Endodermal cell (in vitro differentiated cells): Measurements from ENCODE around the gene ACTR6. TPM values are rescaled to one million over a fixed set of nuclear protein-coding genes. Genes with fewer than 3 reads are reported as not detected.
"Not testable (repeated sequence)": the region's sequence is repeated elsewhere in the genome, so short reads cannot be mapped to it uniquely, and the experiment has no call there.

Experiments used
- DNase-seq: peaks from one replicate; pipeline ENCODE4 v3.0.0-alpha.2; 2017
- H3K27ac ChIP-seq: 2 replicates; pipeline ENCODE4 v1.5.1; 2013; ENCODE audit warnings: mild to moderate bottlenecking, low read depth, low read length, moderate library complexity
- H3K27me3 ChIP-seq: 2 replicates; pipeline ENCODE4 v1.6.1; 2013; ENCODE audit warnings: mild to moderate bottlenecking, low read length, moderate library complexity; ENCODE audit not compliant: insufficient read depth, control insufficient read depth, poor library complexity, severe bottlenecking
- H3K36me3 ChIP-seq: 2 replicates; pipeline ENCODE4 v1.7.0; 2013; ENCODE audit warnings: mild to moderate bottlenecking, low read length, moderate library complexity; ENCODE audit not compliant: control insufficient read depth, insufficient read depth
- H3K4me1 ChIP-seq: one replicate; pipeline ENCODE4 v1.7.0; 2013; ENCODE audit warnings: low read length; ENCODE audit not compliant: control insufficient read depth, insufficient read depth
- H3K4me3 ChIP-seq: 2 replicates; pipeline ENCODE4 v1.5.1; 2013; ENCODE audit warnings: mild to moderate bottlenecking, low read length, moderate library complexity
- H3K9ac ChIP-seq: 2 replicates; pipeline ENCODE4 v1.6.1; 2013; ENCODE audit warnings: mild to moderate bottlenecking, low read length, moderate library complexity; ENCODE audit not compliant: poor library complexity, severe bottlenecking; ENCODE audit errors: extremely low read depth
- H3K9me3 ChIP-seq: 2 replicates; pipeline ENCODE4 v1.6.1; 2013; ENCODE audit warnings: mild to moderate bottlenecking, low read length, moderate library complexity; ENCODE audit not compliant: control insufficient read depth
- H3K27ac Mint-ChIP-seq: 2 replicates; pipeline ENCODE4 v1.8.0; 2020; ENCODE audit warnings: mixed read lengths
- H3K27me3 Mint-ChIP-seq: 2 replicates; pipeline ENCODE4 v1.8.0; 2021; ENCODE audit warnings: mild to moderate bottlenecking, mixed read lengths; ENCODE audit not compliant: insufficient read depth
- H3K36me3 Mint-ChIP-seq: 2 replicates; pipeline ENCODE4 v1.8.0; 2020; ENCODE audit warnings: low read depth, mixed read lengths
- H3K4me1 Mint-ChIP-seq: 2 replicates; pipeline ENCODE4 v1.8.0; 2020; ENCODE audit warnings: mixed read lengths
- H3K4me3 Mint-ChIP-seq: 2 replicates; pipeline ENCODE4 v1.8.0; 2020; ENCODE audit warnings: mild to moderate bottlenecking, moderate library complexity, mixed read lengths
- H3K9me3 Mint-ChIP-seq: 2 replicates; pipeline ENCODE4 v1.8.0; 2020; ENCODE audit warnings: mild to moderate bottlenecking, mixed read lengths
- WGBS, 2 experiments: methylation state at CpG; one replicate each; pipeline versions ENCODE4 v1.1.5 to v1.1.7; 2013; ENCODE audit warnings: missing lambda C conversion rate in 2 of 2, mixed read lengths in 1 of 2; ENCODE audit not compliant: insufficient coverage in 1 of 2, insufficient read length in 1 of 2; 5-methylcytosine and 5-hydroxymethylcytosine counted together
- total RNA-seq, 2 donors: library from RNA; stranded (reverse); fragmentation: NEBNext Ultra II Directional in 1 of 2; extraction: Animal tissue kit (Norgen Biotek cat#: 25700) in 1 of 2; gene quantifications; 2 replicates in 1 of 2; 3 replicates in 1 of 2; pipeline ENCODE4 v1.2.1, GENCODE V29; 2021
- TF ChIP-seq, protein P1 (sequence below): fragments of 200-600 bp; sonication (generic); conservative IDR thresholded peaks from 2 replicates; pipeline ENCODE4 v1.5.0; 2021; ENCODE audit warnings: antibody characterized with exemption, mild to moderate bottlenecking

ACTR6 gene
- total RNA-seq, 2 donors from 2014 or later = 39.4 to 47.8 TPM

DNA sequence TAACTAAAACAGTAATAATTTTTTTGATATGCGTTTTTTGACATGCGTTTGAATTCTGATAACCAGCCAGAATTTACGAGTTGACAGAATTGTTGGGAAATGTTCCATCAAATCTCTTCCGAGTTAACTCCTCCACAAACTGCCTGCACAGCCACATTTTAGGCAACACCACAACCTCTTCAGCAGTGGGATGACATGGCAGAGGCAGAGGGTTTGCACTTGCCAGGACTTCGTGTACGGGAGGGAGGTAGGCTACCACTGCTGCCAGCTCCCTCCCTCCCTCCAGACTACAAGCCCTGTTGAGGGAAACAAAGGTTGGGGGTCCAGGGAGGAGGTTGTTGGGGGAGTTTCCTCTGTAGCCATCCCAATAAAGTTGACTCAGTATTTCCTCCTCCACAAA, 14.5 kb upstream of the ACTR6 start:
- TF ChIP-seq, protein P1, sequence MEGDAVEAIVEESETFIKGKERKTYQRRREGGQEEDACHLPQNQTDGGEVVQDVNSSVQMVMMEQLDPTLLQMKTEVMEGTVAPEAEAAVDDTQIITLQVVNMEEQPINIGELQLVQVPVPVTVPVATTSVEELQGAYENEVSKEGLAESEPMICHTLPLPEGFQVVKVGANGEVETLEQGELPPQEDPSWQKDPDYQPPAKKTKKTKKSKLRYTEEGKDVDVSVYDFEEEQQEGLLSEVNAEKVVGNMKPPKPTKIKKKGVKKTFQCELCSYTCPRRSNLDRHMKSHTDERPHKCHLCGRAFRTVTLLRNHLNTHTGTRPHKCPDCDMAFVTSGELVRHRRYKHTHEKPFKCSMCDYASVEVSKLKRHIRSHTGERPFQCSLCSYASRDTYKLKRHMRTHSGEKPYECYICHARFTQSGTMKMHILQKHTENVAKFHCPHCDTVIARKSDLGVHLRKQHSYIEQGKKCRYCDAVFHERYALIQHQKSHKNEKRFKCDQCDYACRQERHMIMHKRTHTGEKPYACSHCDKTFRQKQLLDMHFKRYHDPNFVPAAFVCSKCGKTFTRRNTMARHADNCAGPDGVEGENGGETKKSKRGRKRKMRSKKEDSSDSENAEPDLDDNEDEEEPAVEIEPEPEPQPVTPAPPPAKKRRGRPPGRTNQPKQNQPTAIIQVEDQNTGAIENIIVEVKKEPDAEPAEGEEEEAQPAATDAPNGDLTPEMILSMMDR = no peak
- Histone ChIP-seq H3K9me3 (no peaks in the 10 kb centered on the region), H3K9ac (no peak overlapping the region), H3K36me3 (no peaks in the 10 kb centered on the region), H3K4me1 (peaks cover 7% of the 10 kb centered on the region), H3K27me3 (no peaks in the 10 kb centered on the region), H3K27ac (no peak overlapping the region), H3K4me3 (no peak overlapping the region)
- peaks cover 9% of the 10 kb centered on the region for H3K36me3 Mint-ChIP-seq
- no peak for DNase-seq
- H3K9me3 Mint-ChIP-seq = no peaks in the 10 kb centered on the region
- peaks cover 6% of the 10 kb centered on the region for H3K4me1 Mint-ChIP-seq
- WGBS, 2 experiments = 93 to 98% methylated on average over 3 to 4 of the region's 6 CpGs
- no peak overlapping the region for H3K4me3 Mint-ChIP-seq
- no peaks in the 10 kb centered on the region for H3K27me3 Mint-ChIP-seq
- H3K27ac Mint-ChIP-seq = no peak overlapping the region

DNA sequence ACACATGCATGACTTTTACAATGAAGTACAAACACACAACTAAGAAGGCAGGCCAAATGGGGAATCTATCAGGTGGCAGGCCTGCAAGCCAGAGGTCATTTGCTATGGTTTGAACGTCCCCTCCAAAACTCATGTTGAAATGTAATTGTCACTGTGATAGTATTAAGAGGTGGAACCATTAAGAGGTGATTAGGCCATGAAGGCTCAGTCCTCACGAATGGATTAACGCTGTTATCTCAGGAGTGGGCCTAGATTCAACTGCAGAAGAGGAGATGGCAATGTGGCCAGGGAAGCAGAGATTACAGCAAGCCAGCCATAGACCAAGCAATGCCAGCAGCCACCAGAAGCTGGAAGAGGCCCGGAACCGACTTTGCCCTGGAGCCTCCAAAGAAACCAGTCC, 13.5 kb upstream of the ACTR6 start:
- Mint-ChIP-seq H3K27me3 (no peaks in the 10 kb centered on the region), H3K4me1 (peaks cover 6% of the 10 kb centered on the region), H3K9me3 (no peaks in the 10 kb centered on the region), H3K36me3 (peaks cover 13% of the 10 kb centered on the region), H3K27ac (no peak overlapping the region), H3K4me3 (no peak overlapping the region)
- H3K4me3 ChIP-seq = no peak overlapping the region
- H3K9me3 ChIP-seq = no peaks in the 10 kb centered on the region
- H3K27me3 ChIP-seq = no peaks in the 10 kb centered on the region
- H3K4me1 ChIP-seq = peaks cover 7% of the 10 kb centered on the region
- WGBS, 2 experiments = 88 to 92% methylated on average over 3 to 5 of the region's 5 CpGs
- H3K27ac ChIP-seq = no peak overlapping the region
- DNase-seq = no peak
- H3K9ac ChIP-seq = no peak overlapping the region
- no peaks in the 10 kb centered on the region for H3K36me3 ChIP-seq
- TF ChIP-seq, protein P1 = no peak

DNA sequence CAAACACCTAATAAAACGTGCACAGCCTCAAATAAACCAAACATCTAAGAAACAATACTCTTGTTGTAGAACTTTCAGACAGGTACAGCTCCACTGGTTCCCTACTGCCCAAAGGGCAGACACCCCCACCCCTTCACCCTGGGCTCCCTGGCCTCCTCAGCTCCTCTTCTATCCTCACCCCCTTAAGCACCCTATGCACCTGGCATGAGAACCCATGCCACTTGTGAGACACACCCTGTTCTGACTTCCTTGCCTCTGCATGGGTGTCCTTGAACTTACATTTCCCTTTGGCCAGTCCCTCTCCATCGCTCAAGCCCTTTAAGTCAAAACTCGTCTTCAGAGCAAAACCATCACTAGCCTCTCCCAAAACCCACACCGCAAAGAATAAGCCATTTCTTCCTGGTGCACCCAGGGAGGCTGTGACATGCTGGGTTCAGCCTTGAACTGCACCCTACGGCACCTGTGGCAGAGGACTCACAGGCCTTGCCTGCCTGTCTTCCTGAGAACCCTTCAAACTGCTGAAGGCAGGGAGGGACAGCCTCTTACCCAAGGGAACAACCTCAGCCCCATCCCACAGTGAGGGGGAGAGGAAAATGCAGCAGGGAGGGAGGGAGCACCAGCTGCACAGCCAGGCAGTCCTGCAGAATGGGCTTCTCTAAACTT, 12.6 kb upstream of the ACTR6 start:
- no peak overlapping the region for H3K27ac Mint-ChIP-seq

DNA sequence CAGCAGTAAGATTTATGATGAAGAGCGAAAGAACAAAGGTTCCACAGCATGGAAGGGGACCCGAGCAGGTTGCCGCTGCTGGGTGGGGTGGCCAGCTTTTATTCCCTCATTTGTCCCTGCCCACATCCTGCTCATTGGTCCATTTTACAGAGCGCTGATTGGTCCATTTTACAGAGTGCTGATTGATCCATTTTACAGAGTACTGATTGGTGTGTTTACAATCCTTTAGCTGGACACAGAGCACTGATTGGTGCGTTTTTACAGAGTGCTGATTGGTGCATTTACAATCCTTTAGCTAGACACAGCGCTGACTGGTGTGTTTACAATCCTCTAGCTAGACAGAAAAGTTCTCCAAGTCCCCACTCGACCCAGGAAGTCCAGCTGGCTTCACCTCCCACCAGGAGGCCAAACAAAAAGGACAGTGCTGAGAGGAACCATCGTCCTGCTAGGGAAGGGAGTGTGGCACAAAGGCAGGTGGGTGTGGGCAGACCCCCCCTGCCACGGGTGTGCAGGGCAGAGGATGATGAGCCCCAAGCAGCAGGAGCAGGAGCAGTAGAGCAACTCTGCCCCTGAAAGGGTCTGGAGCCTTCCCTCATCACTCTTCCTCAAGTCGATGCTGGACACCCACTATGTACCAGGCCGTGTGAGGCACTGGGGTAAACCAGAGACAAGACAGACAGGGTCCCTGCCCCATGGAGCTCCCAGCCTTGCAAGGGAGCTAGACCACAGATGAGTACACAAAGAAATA, 11.6 kb upstream of the ACTR6 start:
- DNase-seq, H3K9me3 Mint-ChIP-seq, H3K4me1 Mint-ChIP-seq, H3K9ac ChIP-seq, H3K27me3 ChIP-seq, H3K4me1 ChIP-seq, H3K4me3 Mint-ChIP-seq, H3K4me3 ChIP-seq, H3K36me3 ChIP-seq, H3K9me3 ChIP-seq, H3K27ac ChIP-seq, H3K27me3 Mint-ChIP-seq: not testable (repeated sequence)
- peaks cover 25% of the 10 kb centered on the region for H3K36me3 Mint-ChIP-seq
- 92 to 95% methylated on average over 2 to 11 of the region's 11 CpGs for WGBS, 2 experiments
- peak overlapping the region; percentile 4 for H3K27ac Mint-ChIP-seq

More for the DNA sequence above, 12.6 kb upstream of the ACTR6 start:
- peaks cover 6% of the 10 kb centered on the region for H3K4me1 Mint-ChIP-seq
- H3K4me3 Mint-ChIP-seq = no peak overlapping the region
- no peaks in the 10 kb centered on the region for H3K9me3 Mint-ChIP-seq
- H3K27me3 Mint-ChIP-seq = no peaks in the 10 kb centered on the region
- TF ChIP-seq, protein P1 = no peak
- H3K36me3 ChIP-seq = no peaks in the 10 kb centered on the region
- no peak overlapping the region for H3K27ac ChIP-seq
- no peak overlapping the region for H3K9ac ChIP-seq
- WGBS, 2 experiments = 80 to 85% methylated on average over 3 to 5 of the region's 5 CpGs
- peaks cover 7% of the 10 kb centered on the region for H3K4me1 ChIP-seq
- peaks cover 20% of the 10 kb centered on the region for H3K36me3 Mint-ChIP-seq
- H3K9me3 ChIP-seq = no peaks in the 10 kb centered on the region
- no peak overlapping the region for H3K4me3 ChIP-seq
- H3K27me3 ChIP-seq = no peaks in the 10 kb centered on the region
- DNase-seq = no peak
